GM21528 (cell line): ENCODE measurements around the gene MEI1.

ENCODE experiments used
- ATAC-seq: cut with Tn5 transposase; IDR thresholded peaks from one replicate; pipeline ENCODE4 v1.9.1; 2021; ENCODE audit warnings: mild to moderate bottlenecking, moderate library complexity; ENCODE audit not compliant: unreplicated experiment, low FRiP score

MEI1 gene

GRCh38 chr22:41818011-41818410 is 118.7 kb downstream of the MEI1 start:
- no peak for ATAC-seq

DNA sequence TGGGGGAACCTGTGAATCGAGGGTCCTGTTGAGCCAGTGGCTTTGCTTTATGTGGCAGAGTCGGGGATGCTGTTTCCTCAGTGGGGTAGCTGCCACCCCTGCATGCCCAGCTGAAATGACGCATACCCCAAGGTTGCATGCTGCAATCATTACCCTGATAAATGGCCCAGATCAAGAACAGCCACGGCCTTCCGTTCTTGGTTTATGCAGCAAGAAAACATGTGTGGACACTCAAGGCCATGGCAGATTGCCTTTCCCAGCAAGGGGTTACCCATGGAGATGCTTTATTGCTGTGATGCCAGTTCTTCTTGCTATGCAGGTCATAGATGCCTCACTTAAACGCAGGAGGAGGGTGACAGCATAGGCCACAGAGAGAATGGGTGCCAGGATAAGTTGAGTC is 119.3 kb downstream of the MEI1 start:
- ATAC-seq: no peak

- ATAC-seq: no peak
These were observed 120.0 kb downstream of the MEI1 start for GRCh38 chr22:41819257-41819656.

GRCh38 chr22:41820447-41820846 is 121.1 kb downstream of the MEI1 start:
- no peak for ATAC-seq

DNA sequence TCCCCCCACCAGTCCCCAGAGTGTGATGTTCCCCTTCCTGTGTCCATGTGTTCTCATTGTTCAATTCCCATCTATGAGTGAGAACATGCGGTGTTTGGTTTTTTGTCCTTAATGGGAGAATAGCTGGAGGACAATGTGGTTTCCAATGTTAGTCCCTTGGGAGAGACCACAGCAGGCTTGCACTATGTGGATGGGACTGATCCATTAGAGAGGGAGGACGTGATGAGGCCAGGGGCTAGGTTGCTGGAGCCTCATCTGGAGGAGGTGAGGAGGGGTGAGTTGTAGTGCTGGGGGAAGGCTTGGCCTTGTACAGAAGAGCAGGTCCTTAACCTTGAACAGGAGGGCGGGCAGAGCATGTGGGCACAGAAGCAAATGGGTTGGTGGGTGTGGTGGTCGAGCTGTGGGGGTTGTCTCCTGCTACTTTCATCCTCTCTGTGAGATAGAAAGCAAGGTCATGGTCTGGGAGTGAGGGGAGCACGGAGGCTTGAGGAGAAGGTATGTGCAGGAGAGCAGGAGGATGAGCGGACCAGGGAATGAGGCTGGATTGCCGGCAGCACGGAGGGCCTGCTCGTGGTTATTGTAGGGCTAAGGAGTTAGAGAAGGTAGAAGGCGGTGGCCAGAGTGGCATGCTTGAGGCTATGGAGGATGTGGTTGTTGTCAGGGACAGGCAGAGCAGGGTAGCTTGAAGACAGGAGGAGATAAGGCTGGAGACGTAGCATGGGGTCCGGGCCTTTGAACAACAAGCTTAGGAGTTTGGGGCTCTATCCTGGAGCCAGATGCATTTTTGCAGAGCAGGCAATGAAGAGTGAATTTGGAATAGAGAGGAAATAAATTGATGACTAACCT is 122.4 kb downstream of the MEI1 start:
- no peak for ATAC-seq

GRCh38 chr22:41822317-41823057 is 123.2 kb downstream of the MEI1 start:
- ATAC-seq: no peak

GRCh38 chr22:41823797-41824196 is 124.5 kb downstream of the MEI1 start:
- ATAC-seq: no peak

- no peak for ATAC-seq
These were observed 126.1 kb downstream of the MEI1 start for GRCh38 chr22:41825376-41825775.

DNA sequence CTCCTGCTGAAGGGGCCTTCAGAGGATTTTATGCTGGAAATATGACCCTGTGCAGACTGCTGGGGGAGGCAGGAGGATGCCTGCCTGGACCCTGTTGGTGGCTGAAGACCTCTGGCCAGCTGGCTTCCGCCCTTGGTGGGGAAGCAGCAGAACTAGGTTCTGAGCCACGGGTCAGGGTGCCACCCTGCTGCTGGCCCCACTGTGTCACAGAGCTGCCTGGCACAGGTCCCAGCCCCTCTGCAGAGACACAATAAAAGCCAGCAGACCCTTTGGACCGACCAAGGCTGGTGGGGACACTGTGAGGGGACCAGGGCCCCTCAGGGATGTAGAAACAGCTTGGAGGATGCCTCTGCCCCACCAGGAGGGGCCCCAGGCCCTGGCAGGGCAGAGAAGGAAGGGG is 126.7 kb downstream of the MEI1 start:
- ATAC-seq: no peak

DNA sequence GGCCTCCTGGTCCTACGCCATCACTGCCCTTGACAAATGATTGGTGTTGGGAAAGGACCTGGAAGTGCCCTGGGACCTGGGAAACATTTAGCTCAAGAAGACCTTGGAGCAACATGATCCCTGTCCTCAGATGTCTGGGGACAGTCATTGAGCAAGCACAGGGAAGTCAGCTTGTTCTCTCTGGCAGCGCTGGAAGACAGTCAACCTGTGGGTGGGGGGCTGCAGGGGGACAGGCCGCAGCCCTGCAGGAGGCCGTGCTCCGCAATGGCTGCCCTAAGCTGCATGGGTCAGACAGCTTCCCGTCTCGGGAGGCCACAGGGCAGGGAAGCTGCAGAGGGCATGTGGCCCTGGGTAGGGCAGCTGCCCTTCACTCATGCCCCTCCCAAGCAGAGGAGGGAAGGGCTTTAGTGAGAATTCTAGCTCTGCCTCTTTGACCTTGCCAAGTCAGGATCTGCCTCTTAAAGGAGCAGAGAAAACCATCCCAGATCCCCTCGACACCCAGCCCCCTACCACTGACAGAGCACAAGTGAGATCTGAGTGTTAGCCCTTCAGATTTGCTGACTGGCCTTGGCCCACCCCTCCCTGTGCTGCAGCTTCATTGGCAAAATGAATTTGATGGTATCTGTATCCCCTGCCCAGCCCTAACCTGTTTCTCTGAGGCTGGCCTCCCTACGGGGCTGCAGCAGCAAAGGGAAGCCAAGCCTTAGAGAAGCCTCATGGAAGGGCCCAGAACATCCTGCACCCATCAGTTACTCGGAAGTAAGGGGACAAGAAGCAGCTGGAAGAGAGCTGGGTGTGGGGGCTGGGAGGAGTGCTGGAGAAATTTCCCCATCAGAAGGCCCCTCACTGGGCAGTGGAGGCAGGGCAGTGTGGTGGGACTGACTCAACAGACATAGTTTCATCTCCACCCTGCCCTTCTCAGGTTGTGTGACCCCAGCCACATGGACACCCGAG is 127.4 kb downstream of the MEI1 start:
- no peak for ATAC-seq

GRCh38 chr22:41827671-41828070 is 128.4 kb downstream of the MEI1 start:
- ATAC-seq: no peak

DNA sequence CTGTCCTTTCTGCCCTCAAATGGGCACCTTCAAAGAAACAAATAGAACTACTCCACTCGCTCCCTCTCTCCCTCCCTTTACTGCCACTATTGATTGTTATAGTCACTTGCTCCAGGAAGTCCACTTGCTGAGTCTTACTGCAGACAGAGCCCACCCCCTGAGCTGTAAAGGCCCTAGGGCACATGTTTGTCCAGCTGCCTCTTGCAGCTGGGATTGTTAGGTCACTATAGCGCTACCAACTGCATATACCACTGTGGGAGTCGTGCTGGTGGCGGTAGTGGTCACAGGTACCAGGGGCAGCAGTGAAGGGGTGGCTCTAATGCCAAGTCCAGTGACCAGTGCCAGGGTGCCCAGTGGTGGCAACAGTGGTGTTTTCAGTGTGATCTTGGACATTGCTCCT is 129.2 kb downstream of the MEI1 start:
- no peak for ATAC-seq

GRCh38 chr22:41830174-41830573 is 130.9 kb downstream of the MEI1 start:
- ATAC-seq: no peak

DNA sequence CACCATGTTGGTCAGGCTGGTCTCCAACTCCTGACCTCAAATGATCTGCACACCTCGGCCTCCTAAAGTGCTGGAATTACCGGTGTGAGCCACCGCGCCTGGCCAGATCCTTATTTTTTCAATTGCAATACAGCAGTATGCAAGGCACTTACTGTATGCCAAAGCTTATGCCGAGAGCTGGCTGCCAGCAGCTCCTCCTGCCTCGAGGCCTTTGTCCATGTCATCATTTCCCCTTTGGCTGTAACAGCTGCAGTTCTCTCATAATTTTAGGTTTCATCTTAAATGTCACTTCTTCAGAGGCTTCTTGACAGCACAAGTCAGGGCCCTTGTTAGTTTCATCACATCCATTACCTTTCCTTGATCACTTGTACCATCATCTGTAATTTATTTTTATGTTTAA is 132.1 kb downstream of the MEI1 start:
- ATAC-seq: no peak

GRCh38 chr22:41831828-41832552 is 132.7 kb downstream of the MEI1 start:
- ATAC-seq: peak; percentile 2

- peak; percentile 85 for ATAC-seq
These were observed 133.5 kb downstream of the MEI1 start, which contains the start of gene SREBF2 for GRCh38 chr22:41832553-41833368. SREBF2 (plus strand) TSS chr22:41833105; CDS start chr22:41833271, 166 bp downstream.

GRCh38 chr22:41833369-41834004 is 134.2 kb downstream of the MEI1 start:
- ATAC-seq: peak; percentile 25
